Trophoblast cell (in vitro differentiated cells and primary cell): ENCODE results near the gene AFF4.

Experiments
- DNase-seq, 2 donors: peaks; one replicate each; pipeline ENCODE4 v3.0.0-alpha.2; 2016
- H2AFZ ChIP-seq: 2 replicates; pipeline ENCODE4 v1.6.1; 2013; ENCODE audit warnings: low read length, moderate library complexity, mild to moderate bottlenecking; ENCODE audit not compliant: insufficient read depth, poor library complexity
- H2AK5ac ChIP-seq: 2 replicates; pipeline ENCODE4 v1.6.1; 2013; ENCODE audit warnings: mild to moderate bottlenecking, low read length
- H2BK120ac ChIP-seq: 2 replicates; pipeline ENCODE4 v1.6.1; 2013; ENCODE audit warnings: low read length, mild to moderate bottlenecking, moderate library complexity; ENCODE audit not compliant: insufficient read depth, poor library complexity
- H2BK12ac ChIP-seq: 2 replicates; pipeline ENCODE4 v1.6.1; 2013; ENCODE audit warnings: mild to moderate bottlenecking, low read length, moderate library complexity
- H2BK5ac ChIP-seq: 2 replicates; pipeline ENCODE4 v1.6.1; 2013; ENCODE audit warnings: low read length, low read depth, moderate library complexity, mild to moderate bottlenecking; ENCODE audit not compliant: poor library complexity
- H3K14ac ChIP-seq: 2 replicates; pipeline ENCODE4 v1.6.1; 2013; ENCODE audit warnings: mild to moderate bottlenecking, low read length
- H3K18ac ChIP-seq: 2 replicates; pipeline ENCODE4 v1.6.1; 2013; ENCODE audit warnings: mild to moderate bottlenecking, low read length
- H3K23ac ChIP-seq: 2 replicates; pipeline ENCODE4 v1.6.1; 2013; ENCODE audit warnings: low read length
- H3K27ac ChIP-seq: 2 replicates; pipeline ENCODE4 v1.5.1; 2013; ENCODE audit warnings: low read depth, mild to moderate bottlenecking, inconsistent platforms, low read length, moderate library complexity
- H3K27me3 ChIP-seq: 2 replicates; pipeline ENCODE4 v1.6.1; 2013; ENCODE audit warnings: inconsistent platforms, mild to moderate bottlenecking, low read length, moderate library complexity; ENCODE audit not compliant: insufficient read depth
- H3K36me3 ChIP-seq, 2 experiments: 1 replicate in 1 of 2; 2 replicates in 1 of 2; pipeline ENCODE4 v1.6.1; 2013; ENCODE audit warnings: low read length in 2 of 2, mild to moderate bottlenecking in 2 of 2, moderate library complexity in 1 of 2; ENCODE audit not compliant: insufficient read depth in 2 of 2, control insufficient read depth in 1 of 2
- H3K4ac ChIP-seq: 2 replicates; pipeline ENCODE4 v1.6.1; 2013; ENCODE audit warnings: low read depth, mild to moderate bottlenecking, low read length, moderate library complexity
- H3K4me1 ChIP-seq, 2 experiments: 1 replicate in 1 of 2; 2 replicates in 1 of 2; pipeline ENCODE4 v1.6.1; 2013; ENCODE audit warnings: low read length in 2 of 2, mild to moderate bottlenecking in 2 of 2, moderate library complexity in 1 of 2; ENCODE audit not compliant: insufficient read depth in 2 of 2, control insufficient read depth in 1 of 2
- H3K4me2 ChIP-seq: 2 replicates; pipeline ENCODE4 v1.6.1; 2013; ENCODE audit warnings: inconsistent platforms, mild to moderate bottlenecking, low read length, moderate library complexity
- H3K4me3 ChIP-seq: 2 replicates; pipeline ENCODE4 v1.5.1; 2013; ENCODE audit warnings: mild to moderate bottlenecking, low read depth, low read length, inconsistent platforms
- H3K79me1 ChIP-seq: one replicate; pipeline ENCODE4 v1.6.1; 2013; ENCODE audit warnings: low read length
- H3K79me2 ChIP-seq: 2 replicates; pipeline ENCODE4 v1.6.1; 2013; ENCODE audit warnings: low read length, mild to moderate bottlenecking; ENCODE audit not compliant: control insufficient read depth, insufficient read depth, poor library complexity
- H3K9ac ChIP-seq: 2 replicates; pipeline ENCODE4 v1.6.1; 2013; ENCODE audit warnings: mild to moderate bottlenecking, low read length
- H3K9me3 ChIP-seq: 2 replicates; pipeline ENCODE4 v1.6.1; 2013; ENCODE audit warnings: low read depth, mild to moderate bottlenecking, control low read depth, inconsistent platforms, low read length; ENCODE audit not compliant: insufficient read depth
- H4K12ac ChIP-seq: 2 replicates; pipeline ENCODE4 v1.6.1; 2013; ENCODE audit warnings: low read depth, mild to moderate bottlenecking, low read length, moderate library complexity
- H4K8ac ChIP-seq: 2 replicates; pipeline ENCODE4 v1.6.1; 2013; ENCODE audit warnings: low read depth, mild to moderate bottlenecking, low read length, moderate library complexity
- H4K91ac ChIP-seq: one replicate; pipeline ENCODE4 v1.6.1; 2013; ENCODE audit warnings: low read depth, mild to moderate bottlenecking, low read length, moderate library complexity
- WGBS: extraction: QIAGEN DNeasy Blood & Tissue Kit; methylation state at CpG from one replicate; pipeline ENCODE4 v1.1.7; 2013; ENCODE audit warnings: missing lambda C conversion rate; ENCODE audit not compliant: insufficient read length, insufficient coverage; ENCODE audit errors: extremely low coverage; 5-methylcytosine and 5-hydroxymethylcytosine counted together

Gene AFF4

DNA sequence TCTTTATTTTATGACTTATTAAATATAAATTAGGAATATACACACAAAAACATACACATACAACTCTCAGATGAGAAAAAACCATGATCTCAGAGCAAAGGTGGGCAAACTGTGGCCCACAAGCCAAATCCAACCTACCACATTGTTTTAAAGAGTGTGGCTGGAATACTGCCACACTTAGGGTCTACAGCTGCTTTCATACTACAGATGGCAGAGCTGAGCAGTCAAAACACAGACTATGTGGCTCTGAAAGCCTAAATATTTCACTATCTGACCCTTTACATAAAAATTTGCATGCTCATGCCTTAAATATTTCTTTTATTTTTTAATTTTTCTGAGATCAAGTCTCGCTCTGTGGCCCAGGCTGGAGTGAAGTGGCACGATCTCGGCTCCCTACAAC is 61.7 kb downstream of the AFF4 start:
- Histone ChIP-seq H4K91ac (no peak overlapping the region), H3K4me1 (no peaks in the 10 kb centered on the region), H3K4ac (no peak overlapping the region), H3K4me2 (no peak overlapping the region), H3K79me1 (no peaks in the 10 kb centered on the region), H4K12ac (no peak overlapping the region), H2BK12ac (no peak overlapping the region), H3K4me3 (no peak overlapping the region), H3K9ac (no peak overlapping the region), H4K8ac (no peak overlapping the region), H2AFZ (no peak overlapping the region), H3K27ac (no peak overlapping the region), H3K14ac (no peak overlapping the region), H3K18ac (no peak overlapping the region), H3K27me3 (no peaks in the 10 kb centered on the region), H3K23ac (no peak overlapping the region), H3K9me3 (no peaks in the 10 kb centered on the region), H2BK120ac (no peak overlapping the region), H2AK5ac (no peak overlapping the region), H3K36me3 (peaks cover 24 to 27% of the 10 kb centered on the region in 2 experiments), H3K79me2 (no peaks in the 10 kb centered on the region), H2BK5ac (no peak overlapping the region)
- WGBS = no CpG with 5 or more reads among the region's 3 CpGs
- no peak for DNase-seq

DNA sequence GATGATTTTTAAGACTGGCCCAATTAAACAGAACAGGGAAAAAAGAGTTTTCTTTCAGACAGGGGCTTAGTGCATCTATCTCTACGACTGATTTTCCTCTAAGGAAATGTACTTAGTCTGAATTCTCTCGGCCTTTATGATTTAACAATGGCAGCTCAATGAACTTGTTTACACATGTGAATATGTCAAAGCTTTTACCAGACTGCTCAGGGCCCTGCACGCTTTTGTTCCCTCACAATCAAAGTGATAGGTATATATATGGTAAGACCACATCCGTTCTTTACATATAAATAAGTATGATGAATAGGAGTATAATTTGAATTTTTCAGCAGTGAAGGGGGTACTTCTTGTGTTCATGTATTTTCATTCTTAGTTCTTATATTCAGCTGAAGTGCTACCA is 62.4 kb downstream of the AFF4 start:
- Histone ChIP-seq H3K27me3 (no peaks in the 10 kb centered on the region), H4K91ac (no peak overlapping the region), H2BK12ac (no peak overlapping the region), H3K4me3 (no peak overlapping the region), H3K27ac (no peak overlapping the region), H2AK5ac (no peak overlapping the region), H3K9ac (no peak overlapping the region), H3K36me3 (peaks cover 28 to 31% of the 10 kb centered on the region in 2 experiments), H3K79me1 (no peaks in the 10 kb centered on the region), H3K4me1 (no peaks in the 10 kb centered on the region), H2BK5ac (no peak overlapping the region), H3K14ac (no peak overlapping the region), H3K18ac (no peak overlapping the region), H2BK120ac (no peak overlapping the region), H3K23ac (no peak overlapping the region), H2AFZ (no peak overlapping the region), H4K8ac (no peak overlapping the region), H3K4ac (no peak overlapping the region), H3K79me2 (no peaks in the 10 kb centered on the region), H3K4me2 (no peak overlapping the region), H4K12ac (no peak overlapping the region), H3K9me3 (no peaks in the 10 kb centered on the region)
- WGBS = no CpG with 5 or more reads among the region's 4 CpGs
- no peak for DNase-seq

DNA sequence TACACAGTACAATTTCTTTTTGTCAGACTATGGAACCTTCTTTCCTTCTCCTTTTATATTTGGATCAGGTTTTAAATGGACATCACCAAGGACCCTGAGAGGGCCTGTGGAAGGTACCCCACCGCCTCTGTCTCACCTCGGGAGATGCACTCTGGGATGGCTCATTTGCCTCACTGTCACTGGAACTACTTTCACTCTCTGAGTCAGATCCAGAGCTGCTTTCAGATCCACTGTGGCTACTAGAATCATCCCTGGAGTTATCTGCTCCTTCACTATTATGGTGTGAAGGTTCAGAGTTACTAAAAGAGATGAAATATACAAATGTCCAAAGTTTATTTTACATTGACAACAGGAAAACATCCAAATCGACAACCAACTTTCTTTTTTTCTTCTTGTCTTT is 65.3 kb downstream of the AFF4 start:
- Histone ChIP-seq H3K4me1 (no peaks in the 10 kb centered on the region), H3K79me2 (no peaks in the 10 kb centered on the region), H2BK120ac (no peak overlapping the region), H3K14ac (no peak overlapping the region), H2BK5ac (no peak overlapping the region), H3K4me2 (no peak overlapping the region), H4K91ac (no peak overlapping the region), H2AK5ac (no peak overlapping the region), H4K12ac (no peak overlapping the region), H2AFZ (no peak overlapping the region), H3K18ac (no peak overlapping the region), H3K79me1 (no peaks in the 10 kb centered on the region), H2BK12ac (no peak overlapping the region), H3K4me3 (no peak overlapping the region), H4K8ac (no peak overlapping the region), H3K27ac (no peak overlapping the region), H3K4ac (no peak overlapping the region), H3K23ac (no peak overlapping the region), H3K36me3 (peaks cover 31 to 38% of the 10 kb centered on the region in 2 experiments), H3K27me3 (no peaks in the 10 kb centered on the region), H3K9ac (no peak overlapping the region), H3K9me3 (no peaks in the 10 kb centered on the region)
- no CpG with 5 or more reads among the region's 3 CpGs for WGBS
- DNase-seq = no peak

DNA sequence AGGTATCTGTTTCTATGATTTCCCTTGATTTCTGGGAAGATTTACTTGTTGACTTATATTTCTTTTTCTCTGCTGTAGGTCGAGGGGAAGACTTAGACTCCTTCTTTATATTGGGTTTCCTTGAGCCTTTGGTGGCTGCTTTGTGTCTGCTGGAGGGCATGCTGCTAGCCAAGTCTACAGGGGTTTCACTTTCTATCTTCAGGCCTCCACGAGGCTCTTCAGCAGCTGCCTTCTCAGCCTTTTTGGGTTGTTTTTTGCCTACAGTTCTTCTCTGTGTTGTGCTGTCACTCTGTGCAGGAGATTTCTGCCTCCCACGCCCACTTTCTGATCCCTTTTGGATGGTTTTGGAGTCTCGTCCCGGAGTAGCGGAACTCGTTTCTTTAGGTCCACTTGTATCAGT is 66.7 kb downstream of the AFF4 start:
- H3K23ac ChIP-seq = no peak overlapping the region
- no peaks in the 10 kb centered on the region for H3K79me1 ChIP-seq
- no peak overlapping the region for H3K4ac ChIP-seq
- no peak overlapping the region for H3K27ac ChIP-seq
- no peaks in the 10 kb centered on the region for H3K27me3 ChIP-seq
- no peak overlapping the region for H3K18ac ChIP-seq
- no peak overlapping the region for H4K8ac ChIP-seq
- no peak overlapping the region for H2AK5ac ChIP-seq
- H3K14ac ChIP-seq = no peak overlapping the region
- H3K79me2 ChIP-seq = no peaks in the 10 kb centered on the region
- no peaks in the 10 kb centered on the region for H3K9me3 ChIP-seq
- no CpG with 5 or more reads among the region's 7 CpGs for WGBS
- no peaks in the 10 kb centered on the region for H3K4me1 ChIP-seq
- H2BK5ac ChIP-seq = no peak overlapping the region
- H2AFZ ChIP-seq = no peak overlapping the region
- peaks cover 29 to 41% of the 10 kb centered on the region in 2 experiments for H3K36me3 ChIP-seq
- DNase-seq = no peak
- H2BK120ac ChIP-seq = no peak overlapping the region
- no peak overlapping the region for H2BK12ac ChIP-seq
- H4K12ac ChIP-seq = no peak overlapping the region
- H3K4me3 ChIP-seq = no peak overlapping the region
- H3K9ac ChIP-seq = no peak overlapping the region
- H4K91ac ChIP-seq = no peak overlapping the region
- no peak overlapping the region for H3K4me2 ChIP-seq
